HCT116 (cell line): Measurements from ENCODE around the gene CHAC1. TPM values are rescaled to one million over a fixed set of nuclear protein-coding genes. Genes with fewer than 3 reads are reported as not detected.

Source experiments
- ATAC-seq: fragments of 200-7000 bp; cut with Tn5 transposase; 2 replicates; pipeline ENCODE4 v1.9.1; 2020; ENCODE audit warnings: mild to moderate bottlenecking, moderate library complexity
- BruUV-seq: library from RNA; stranded (reverse); fragments of 400-500 nt; replicated peaks from 2 replicates; lab custom pipeline; 2021; lab: Mats Ljungman, UMichigan
- CTCF ChIA-PET: fragments of 300-600 bp; sonication (Branson Sonifier 250); formaldehyde crosslinking; loops from one replicate; lab custom pipeline; 2021; ENCODE audit warnings: antibody characterized with exemption; lab: Charles Lee
- POLR2A ChIA-PET: fragments of 300-600, 350-600 bp; sonication (Branson Sonifier 250); formaldehyde crosslinking; loops from one replicate; lab custom pipeline; 2021; ENCODE audit warnings: antibody characterized with exemption; lab: Charles Lee
- RAD21 ChIA-PET, 2 experiments: fragments of 300-600 bp; sonication (Branson Sonifier 250); formaldehyde crosslinking; loops; one replicate each; lab custom pipeline; 2023; ENCODE audit warnings: low total read pairs in 2 of 2; ENCODE audit not compliant: uncharacterized antibody in 2 of 2, unreplicated experiment in 2 of 2, low non-redundant PET in 1 of 2; lab: Charles Lee
- DNase-seq: peaks from one replicate; pipeline ENCODE4 v3.0.0-alpha.2; 2010; ENCODE audit warnings: low read depth, low spot score
- H2AFZ ChIP-seq: fragments of 200-600 bp; shearing (Covaris generic), sonication (generic); 2 replicates; pipeline ENCODE4 v1.6.1; 2017; ENCODE audit warnings: low read depth, mixed run types, mixed read lengths, antibody characterized with exemption, low read length; ENCODE audit not compliant: poor library complexity, severe bottlenecking
- H3K27ac ChIP-seq: 2 replicates; pipeline ENCODE4 v1.5.1; 2012; ENCODE audit warnings: low read depth, low read length
- H3K27me3 ChIP-seq: fragments of 200-600 bp; sonication (generic); 2 replicates; pipeline ENCODE4 v1.6.1; 2016; ENCODE audit warnings: mixed run types, low read length, mixed read lengths; ENCODE audit not compliant: insufficient read depth
- H3K36me3 ChIP-seq, 2 experiments: fragments of 200-500 bp in 1 of 2; fragments of 200-600 bp in 1 of 2; sonication (Bioruptor generic) in 1 of 2; sonication (generic) in 1 of 2; 2 replicates each; pipeline versions ENCODE4 v1.5.1 to v1.6.1; 2014 to 2016; ENCODE audit warnings: low read length in 2 of 2, inconsistent platforms in 1 of 2, mixed read lengths in 1 of 2, mixed run types in 1 of 2; ENCODE audit not compliant: insufficient read depth in 2 of 2, control insufficient read depth in 1 of 2
- H3K4me1 ChIP-seq, 2 experiments: fragments of 200-600 bp in 1 of 2; sonication (generic) in 1 of 2; 2 replicates each; pipeline versions ENCODE4 v1.5.1 to v1.6.1; 2012 to 2017; ENCODE audit warnings: low read length in 2 of 2, inconsistent platforms in 1 of 2, mild to moderate bottlenecking in 1 of 2, mixed read lengths in 1 of 2, mixed run types in 1 of 2, moderate library complexity in 1 of 2; ENCODE audit not compliant: insufficient read depth in 2 of 2, control insufficient read depth in 1 of 2
- H3K4me2 ChIP-seq: fragments of 200-600 bp; sonication (generic); 2 replicates; pipeline ENCODE4 v1.6.1; 2017; ENCODE audit warnings: mixed run types, low read length, mixed read lengths
- H3K4me3 ChIP-seq, 2 experiments: fragments of 200-600 bp in 1 of 2; sonication (generic) in 1 of 2; replicated peaks in 1 of 2; 2 replicates each; pipeline ENCODE4 v1.5.1; 2011 to 2016; ENCODE audit warnings: low read length in 2 of 2, control low read depth in 1 of 2, low read depth in 1 of 2, mild to moderate bottlenecking in 1 of 2, mixed read lengths in 1 of 2, mixed run types in 1 of 2
- H3K79me2 ChIP-seq: fragments of 200-600 bp; sonication (generic); 2 replicates; pipeline ENCODE4 v1.6.1; 2017; ENCODE audit warnings: mild to moderate bottlenecking, mixed run types, low read length, moderate library complexity, mixed read lengths; ENCODE audit not compliant: insufficient read depth
- H3K9ac ChIP-seq: fragments of 200-600 bp; sonication (generic); 2 replicates; pipeline ENCODE4 v1.6.1; 2016; ENCODE audit warnings: low read length, mixed read lengths
- H3K9me2 ChIP-seq: fragments of 200-600 bp; sonication (generic), shearing (Covaris generic); 2 replicates; pipeline ENCODE4 v1.6.1; 2017; ENCODE audit warnings: mixed run types, mild to moderate bottlenecking, moderate library complexity; ENCODE audit not compliant: insufficient read depth
- H3K9me3 ChIP-seq, 2 experiments: fragments of 200-500 bp in 1 of 2; fragments of 200-600 bp in 1 of 2; sonication (Bioruptor generic) in 1 of 2; sonication (generic) in 1 of 2; 2 replicates each; pipeline ENCODE4 v1.6.1; 2014 to 2017; ENCODE audit warnings: low read length in 2 of 2, mixed read lengths in 2 of 2, inconsistent platforms in 1 of 2, low read depth in 1 of 2, mild to moderate bottlenecking in 1 of 2, mixed run types in 1 of 2, moderate library complexity in 1 of 2; ENCODE audit not compliant: control insufficient read depth in 1 of 2, insufficient read depth in 1 of 2
- H4K20me1 ChIP-seq: fragments of 200-600 bp; sonication (generic), shearing (Covaris generic); 2 replicates; pipeline ENCODE4 v1.6.1; 2017; ENCODE audit warnings: mixed run types, mild to moderate bottlenecking, moderate library complexity; ENCODE audit not compliant: insufficient read depth
- CBX3 ChIP-seq: IDR thresholded peaks from 2 replicates; pipeline ENCODE4 v1.6.1; 2012; ENCODE audit warnings: low read depth
- JUND ChIP-seq: IDR thresholded peaks from 2 replicates; pipeline ENCODE4 v1.6.1; 2012
- POLR2AphosphoS5 ChIP-seq: IDR thresholded peaks from 2 replicates; pipeline ENCODE4 v1.6.1; 2011; ENCODE audit warnings: mild to moderate bottlenecking, low read depth, low read length, moderate library complexity
- RAD21 ChIP-seq: IDR thresholded peaks from 2 replicates; pipeline ENCODE4 v1.6.1; 2012; ENCODE audit warnings: low read depth, mild to moderate bottlenecking
- REST ChIP-seq: IDR thresholded peaks from 2 replicates; pipeline ENCODE4 v1.6.1; 2012; ENCODE audit warnings: low read depth
- SRF ChIP-seq: IDR thresholded peaks from 2 replicates; pipeline ENCODE4 v1.6.1; 2012; ENCODE audit warnings: low read depth
- ZFX ChIP-seq: fragments of 450-650 bp; IDR thresholded peaks from 2 replicates; pipeline ENCODE4 v1.6.1; 2017
- intact Hi-C: fragments of 100-400 bp; cut with micrococcal nuclease; formaldehyde crosslinking; loops from 2 replicates; pipeline ENCODE4 v1.10.0; 2022
- total RNA-seq: library from RNA; stranded (reverse); gene quantifications from one replicate; pipeline ENCODE4 v1.2.1, GENCODE V29; 2021; ENCODE audit not compliant: unreplicated experiment
- TF ChIP-seq, protein P1 (sequence below): IDR thresholded peaks from 2 replicates; pipeline ENCODE4 v1.6.1; 2012
- TF ChIP-seq, protein P2 (sequence below), 3 experiments: fragments of 200-600 bp in 1 of 3; sonication (generic) in 1 of 3; IDR thresholded peaks in 2 of 3; conservative IDR thresholded peaks in 1 of 3; 2 replicates each; pipeline ENCODE4 v1.5.1; 2012 to 2017; ENCODE audit warnings: low read depth in 2 of 3, low read length in 2 of 3, antibody characterized with exemption in 1 of 3, borderline replicate concordance in 1 of 3, control low read depth in 1 of 3, mild to moderate bottlenecking in 1 of 3, mixed read lengths in 1 of 3, mixed run types in 1 of 3, moderate library complexity in 1 of 3; ENCODE audit not compliant: insufficient read depth in 1 of 3
- TF ChIP-seq, protein P3 (sequence below): IDR thresholded peaks from 2 replicates; pipeline ENCODE4 v1.6.1; 2012

The CHAC1 gene
- total RNA-seq, 1 experiment from 2014 or later, result 58.9 TPM

DNA sequence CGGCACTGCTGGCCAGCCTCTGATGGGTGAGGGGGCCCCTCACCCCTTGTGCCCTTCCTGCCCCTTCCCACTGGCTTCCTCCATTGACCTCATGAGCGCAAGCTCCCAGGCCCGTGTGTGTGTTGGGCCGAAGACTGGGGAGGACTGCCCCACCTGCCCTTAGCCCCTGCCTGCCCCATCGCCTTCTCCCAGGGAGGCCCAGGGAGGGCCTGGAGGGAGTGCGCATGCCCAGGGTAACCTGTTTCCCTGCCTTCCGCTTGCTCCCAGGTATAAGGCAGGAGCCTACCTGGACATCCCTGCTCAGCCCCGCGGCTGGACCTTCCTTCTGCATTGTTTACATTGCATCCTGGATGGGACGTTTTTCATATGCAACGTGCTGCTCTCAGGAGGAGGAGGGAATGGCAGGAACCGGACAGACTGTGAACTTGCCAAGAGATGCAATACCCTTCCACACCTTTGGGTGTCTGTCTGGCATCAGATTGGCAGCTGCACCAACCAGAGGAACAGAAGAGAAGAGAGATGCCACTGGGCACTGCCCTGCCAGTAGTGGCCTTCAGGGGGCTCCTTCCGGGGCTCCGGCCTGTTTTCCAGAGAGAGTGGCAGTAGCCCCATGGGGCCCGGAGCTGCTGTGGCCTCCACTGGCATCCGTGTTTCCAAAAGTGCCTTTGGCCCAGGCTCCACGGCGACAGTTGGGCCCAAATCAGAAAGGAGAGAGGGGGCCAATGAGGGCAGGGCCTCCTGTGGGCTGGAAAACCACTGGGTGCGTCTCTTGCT, 15.3 kb upstream of the CHAC1 start:
- Histone ChIP-seq H2AFZ (no peak overlapping the region), H3K4me1 (peaks cover 17 to 18% of the 10 kb centered on the region in 2 experiments; a peak in 3 of 4 replicates), H4K20me1 (no peaks in the 10 kb centered on the region), H3K4me2 (no peak overlapping the region), H3K27me3 (no peaks in the 10 kb centered on the region), H3K9me3 (no peaks in the 10 kb centered on the region), H3K4me3 (no peak overlapping the region), H3K9ac (no peak overlapping the region), H3K36me3 (no peaks in the 10 kb centered on the region), H3K9me2 (no peaks in the 10 kb centered on the region), H3K79me2 (no peaks in the 10 kb centered on the region), H3K27ac (peak overlapping the region; percentile 23; the same call in 1 of the 2 replicates)
- intact Hi-C loops, result loop anchor here (10.0 kb wide), 1 partner anchor 247 kb away; no protein-coding TSS in a partner anchor
- ATAC-seq, result peak; percentile 67
- TF ChIP-seq POLR2AphosphoS5 (no peak), CBX3 (no peak), RAD21 (peak; percentile 81), SRF (no peak), REST (no peak), ZFX (no peak), JUND (no peak)
- TF ChIP-seq, protein P1, sequence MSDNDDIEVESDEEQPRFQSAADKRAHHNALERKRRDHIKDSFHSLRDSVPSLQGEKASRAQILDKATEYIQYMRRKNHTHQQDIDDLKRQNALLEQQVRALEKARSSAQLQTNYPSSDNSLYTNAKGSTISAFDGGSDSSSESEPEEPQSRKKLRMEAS, result no peak
- TF ChIP-seq, protein P2, sequence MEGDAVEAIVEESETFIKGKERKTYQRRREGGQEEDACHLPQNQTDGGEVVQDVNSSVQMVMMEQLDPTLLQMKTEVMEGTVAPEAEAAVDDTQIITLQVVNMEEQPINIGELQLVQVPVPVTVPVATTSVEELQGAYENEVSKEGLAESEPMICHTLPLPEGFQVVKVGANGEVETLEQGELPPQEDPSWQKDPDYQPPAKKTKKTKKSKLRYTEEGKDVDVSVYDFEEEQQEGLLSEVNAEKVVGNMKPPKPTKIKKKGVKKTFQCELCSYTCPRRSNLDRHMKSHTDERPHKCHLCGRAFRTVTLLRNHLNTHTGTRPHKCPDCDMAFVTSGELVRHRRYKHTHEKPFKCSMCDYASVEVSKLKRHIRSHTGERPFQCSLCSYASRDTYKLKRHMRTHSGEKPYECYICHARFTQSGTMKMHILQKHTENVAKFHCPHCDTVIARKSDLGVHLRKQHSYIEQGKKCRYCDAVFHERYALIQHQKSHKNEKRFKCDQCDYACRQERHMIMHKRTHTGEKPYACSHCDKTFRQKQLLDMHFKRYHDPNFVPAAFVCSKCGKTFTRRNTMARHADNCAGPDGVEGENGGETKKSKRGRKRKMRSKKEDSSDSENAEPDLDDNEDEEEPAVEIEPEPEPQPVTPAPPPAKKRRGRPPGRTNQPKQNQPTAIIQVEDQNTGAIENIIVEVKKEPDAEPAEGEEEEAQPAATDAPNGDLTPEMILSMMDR (IDR thresholded peaks at IDR 0.05 in 2 of 3, conservative IDR thresholded peaks at IDR 0.05 in 1 of 3; ENCODE audit: borderline replicate concordance in 1 of 3, insufficient read depth in 1 of 3, low read depth in 2 of 3, low read length in 2 of 3), result peak; percentile 66 to 94 (median 69)
- TF ChIP-seq, protein P3, sequence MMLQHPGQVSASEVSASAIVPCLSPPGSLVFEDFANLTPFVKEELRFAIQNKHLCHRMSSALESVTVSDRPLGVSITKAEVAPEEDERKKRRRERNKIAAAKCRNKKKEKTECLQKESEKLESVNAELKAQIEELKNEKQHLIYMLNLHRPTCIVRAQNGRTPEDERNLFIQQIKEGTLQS, result no peak
- ChIA-PET POLR2A (interaction anchor here (1.8 to 5.7 kb wide), 2 partner anchors 8 to 15 kb away, joined by 8 to 39 read pairs; partner anchors contain the start of genes CHAC1 and DLL4), CTCF (interaction anchor here (0.6 to 2.3 kb wide), 4 partner anchors 7 to 391 kb away, joined by 3 to 16 read pairs (median 6); partner anchors contain the start of gene CHAC1), RAD21 (no interaction called here)
- peak; percentile 64 for DNase-seq
- no TSS peak for BruUV-seq
